ENCODE data around the gene LRP10.

DNA sequence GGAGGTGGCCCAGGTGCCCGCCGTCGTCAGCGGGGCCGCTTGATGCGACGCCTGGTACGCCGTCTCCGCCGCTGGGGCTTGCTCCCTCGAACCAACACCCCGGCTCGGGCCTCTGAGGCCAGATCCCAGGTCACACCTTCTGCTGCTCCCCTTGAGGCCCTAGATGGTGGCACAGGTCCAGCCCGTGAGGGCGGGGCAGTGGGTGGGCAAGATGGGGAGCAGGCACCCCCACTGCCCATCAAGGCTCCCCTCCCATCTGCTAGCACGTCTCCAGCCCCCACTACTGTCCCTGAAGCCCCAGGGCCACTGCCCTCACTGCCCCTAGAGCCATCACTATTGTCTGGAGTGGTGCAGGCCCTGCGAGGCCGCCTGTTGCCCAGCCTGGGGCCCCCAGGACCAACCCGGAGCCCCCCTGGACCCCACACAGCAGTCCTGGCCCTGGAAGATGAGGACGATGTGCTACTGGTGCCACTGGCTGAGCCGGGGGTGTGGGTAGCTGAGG is 5.5 kb downstream of the LRP10 start:
- TF ChIP-seq GATA3 (IDR thresholded peaks at IDR 0.05; ENCODE audit: low read depth, low read length): no peak
- TF ChIP-seq GATA2 (IDR thresholded peaks at IDR 0.05; ENCODE audit: low read depth, low read length): no peak

All from SH-SY5Y (cell line).